Karpas-422 (cell line): ENCODE data around the gene MPPED2. TPM values are rescaled to one million over a fixed set of nuclear protein-coding genes. Genes with fewer than 3 reads are reported as not detected.

Experiments used
- DNase-seq: peaks from one replicate; pipeline ENCODE4 v3.0.0-alpha.2; 2015
- H2AFZ ChIP-seq: fragments of 200-600 bp; sonication (generic); 2 replicates; pipeline ENCODE4 v1.6.1; 2014; ENCODE audit warnings: antibody characterized with exemption, low read length, mixed read lengths
- H3K27ac ChIP-seq: fragments of 200-600 bp; sonication (generic); 2 replicates; pipeline ENCODE4 v1.5.1; 2014; ENCODE audit warnings: mild to moderate bottlenecking, low read length, moderate library complexity
- H3K27me3 ChIP-seq: fragments of 200-600 bp; sonication (generic); 2 replicates; pipeline ENCODE4 v1.6.1; 2014; ENCODE audit warnings: low read length, mixed read lengths
- H3K36me3 ChIP-seq: fragments of 200-600 bp; sonication (generic); 2 replicates; pipeline ENCODE4 v1.6.1; 2014; ENCODE audit warnings: low read length, mixed read lengths; ENCODE audit not compliant: insufficient read depth
- H3K4me1 ChIP-seq: fragments of 200-600 bp; sonication (generic); 2 replicates; pipeline ENCODE4 v1.6.1; 2014; ENCODE audit warnings: mild to moderate bottlenecking, low read length, mixed read lengths
- H3K4me2 ChIP-seq: fragments of 200-600 bp; sonication (generic); 2 replicates; pipeline ENCODE4 v1.6.1; 2014; ENCODE audit warnings: low read length, low read depth, mild to moderate bottlenecking; ENCODE audit not compliant: poor library complexity, severe bottlenecking
- H3K4me3 ChIP-seq: fragments of 200-600 bp; sonication (generic); 2 replicates; pipeline ENCODE4 v1.5.1; 2014; ENCODE audit warnings: mild to moderate bottlenecking, antibody characterized with exemption, low read length, mixed read lengths
- H3K79me2 ChIP-seq: fragments of 200-600 bp; sonication (generic); 2 replicates; pipeline ENCODE4 v1.6.1; 2014; ENCODE audit warnings: mild to moderate bottlenecking, low read length, mixed read lengths
- H3K9ac ChIP-seq: fragments of 200-600 bp; sonication (generic); 2 replicates; pipeline ENCODE4 v1.6.0; 2014; ENCODE audit warnings: low read length
- H3K9me2 ChIP-seq: fragments of 200-600 bp; sonication (generic), shearing (Covaris generic); replicated peaks from 2 replicates; pipeline ENCODE4 v1.6.0; 2014; ENCODE audit warnings: mild to moderate bottlenecking, low read length, moderate library complexity; ENCODE audit not compliant: insufficient read depth
- H3K9me3 ChIP-seq: fragments of 300-700, 200-600 bp; sonication (generic); 2 replicates; pipeline ENCODE4 v1.6.1; 2014; ENCODE audit warnings: low read length, mixed read lengths
- H4K20me1 ChIP-seq: fragments of 200-600 bp; sonication (generic); 2 replicates; pipeline ENCODE4 v1.6.1; 2014; ENCODE audit warnings: mild to moderate bottlenecking, antibody characterized with exemption, low read length, low read depth; ENCODE audit not compliant: insufficient read depth
- total RNA-seq: library from RNA; depleted of rRNA; stranded (reverse); fragments of >200 nt; shearing (Covaris generic); gene quantifications from 2 replicates; pipeline ENCODE4 v1.2.3, GENCODE V29; 2014; ENCODE audit warnings: low replicate concordance

MPPED2 gene
- total RNA-seq, 1 experiment from 2014 or later: not detected

DNA sequence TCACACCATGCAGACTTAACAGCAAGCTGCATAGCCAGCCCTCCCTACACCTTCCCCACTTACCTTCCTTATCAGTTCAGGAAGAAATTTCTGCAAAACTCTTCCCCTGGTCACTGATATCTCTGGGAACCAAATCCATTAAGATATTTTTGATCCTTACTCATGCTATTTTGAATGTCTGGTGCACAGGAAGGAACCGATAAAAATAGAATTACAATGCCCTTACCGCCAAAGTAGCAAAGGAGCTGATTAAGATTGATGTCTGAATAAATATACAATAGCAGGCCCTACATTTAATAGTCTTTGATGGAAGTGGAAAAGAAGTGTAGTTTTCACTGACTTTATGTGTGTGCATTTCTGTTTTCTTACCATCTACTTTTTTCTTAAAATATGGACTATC is 117.3 kb downstream of the MPPED2 start:
- no peaks in the 10 kb centered on the region for H3K4me1 ChIP-seq
- no peak overlapping the region for H3K4me2 ChIP-seq
- H3K9me3 ChIP-seq: no peaks in the 10 kb centered on the region
- no peaks in the 10 kb centered on the region for H3K36me3 ChIP-seq
- no peaks in the 10 kb centered on the region for H3K9me2 ChIP-seq
- no peaks in the 10 kb centered on the region for H3K27me3 ChIP-seq
- H3K4me3 ChIP-seq: no peak overlapping the region
- DNase-seq: no peak
- no peak overlapping the region for H3K27ac ChIP-seq
- no peak overlapping the region for H3K9ac ChIP-seq
- no peaks in the 10 kb centered on the region for H4K20me1 ChIP-seq
- no peaks in the 10 kb centered on the region for H3K79me2 ChIP-seq
- H2AFZ ChIP-seq: no peak overlapping the region

DNA sequence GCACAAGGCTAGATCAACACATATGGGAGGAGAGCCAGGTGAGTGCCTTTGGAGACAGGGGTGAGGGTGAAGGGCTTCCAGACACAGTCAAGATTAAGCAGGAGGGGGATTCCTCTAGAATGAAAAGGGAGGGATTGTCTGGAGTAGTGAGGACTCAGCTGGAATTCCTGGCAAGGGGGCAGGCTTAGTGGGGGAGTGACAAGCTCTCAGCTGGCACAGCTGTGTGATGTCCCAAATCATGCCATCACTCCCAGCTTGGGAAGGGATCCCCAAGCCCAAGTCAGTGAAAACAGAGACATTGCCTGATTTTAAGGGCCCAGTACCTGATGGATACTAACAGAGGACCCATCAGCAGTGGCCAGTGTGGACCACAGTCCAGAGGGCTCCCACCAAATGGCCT is 119.0 kb downstream of the MPPED2 start:
- no peak overlapping the region for H3K4me3 ChIP-seq
- H2AFZ ChIP-seq: no peak overlapping the region
- H3K9ac ChIP-seq: no peak overlapping the region
- no peaks in the 10 kb centered on the region for H3K36me3 ChIP-seq
- H3K27me3 ChIP-seq: no peaks in the 10 kb centered on the region
- no peak for DNase-seq
- no peaks in the 10 kb centered on the region for H3K9me2 ChIP-seq
- H4K20me1 ChIP-seq: no peaks in the 10 kb centered on the region
- no peaks in the 10 kb centered on the region for H3K4me1 ChIP-seq
- no peak overlapping the region for H3K4me2 ChIP-seq
- no peaks in the 10 kb centered on the region for H3K9me3 ChIP-seq
- H3K79me2 ChIP-seq: no peaks in the 10 kb centered on the region
- no peak overlapping the region for H3K27ac ChIP-seq

DNA sequence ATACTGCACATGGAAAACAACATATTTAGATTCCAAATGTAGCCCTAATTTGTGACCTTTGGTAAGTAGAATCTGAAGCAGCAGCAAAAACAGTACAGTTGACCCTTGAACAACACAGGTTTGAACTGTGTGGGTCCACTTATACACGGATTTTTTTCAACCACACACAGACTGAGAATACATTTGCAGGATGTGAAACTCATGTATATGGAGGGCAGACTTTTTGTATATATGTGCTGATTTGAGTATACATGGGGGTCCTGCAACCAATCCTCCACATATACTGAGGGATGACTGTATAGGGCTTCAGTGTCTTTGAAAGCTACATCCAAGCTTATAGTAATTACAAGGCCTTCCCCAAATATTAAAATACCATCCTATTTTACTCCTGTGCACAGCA is 120.5 kb downstream of the MPPED2 start:
- Histone ChIP-seq H3K36me3 (no peaks in the 10 kb centered on the region), H3K79me2 (no peaks in the 10 kb centered on the region), H4K20me1 (no peaks in the 10 kb centered on the region), H3K4me3 (no peak overlapping the region), H3K9ac (no peak overlapping the region), H3K4me1 (no peaks in the 10 kb centered on the region), H3K27me3 (no peaks in the 10 kb centered on the region), H3K27ac (no peak overlapping the region), H3K4me2 (no peak overlapping the region), H2AFZ (no peak overlapping the region), H3K9me2 (no peaks in the 10 kb centered on the region), H3K9me3 (no peaks in the 10 kb centered on the region)
- DNase-seq: no peak

DNA sequence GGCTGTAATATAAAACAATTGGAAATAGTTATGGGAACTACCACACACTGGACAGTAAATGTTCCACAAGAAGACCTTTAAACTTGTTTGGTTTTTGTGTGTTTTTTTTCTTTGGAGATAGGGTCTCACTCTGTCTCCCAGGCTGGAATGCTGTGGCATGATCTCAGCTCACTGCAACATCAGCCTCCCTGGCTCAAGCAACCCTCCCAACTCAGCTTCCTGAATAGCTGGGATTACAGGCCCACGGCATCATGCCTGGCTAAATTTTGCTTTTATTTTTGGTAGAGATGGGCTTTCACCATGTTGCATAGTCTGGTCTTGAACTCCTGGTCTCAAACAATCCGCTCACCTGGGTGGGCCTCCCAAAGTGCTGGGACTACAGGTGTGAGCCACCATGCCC is 121.0 kb downstream of the MPPED2 start:
- Histone ChIP-seq H3K36me3 (no peaks in the 10 kb centered on the region), H3K9me3 (no peaks in the 10 kb centered on the region), H3K9me2 (no peaks in the 10 kb centered on the region), H3K9ac (no peak overlapping the region), H3K27me3 (no peaks in the 10 kb centered on the region), H3K4me2 (no peak overlapping the region), H3K79me2 (no peaks in the 10 kb centered on the region), H2AFZ (no peak overlapping the region), H3K4me3 (no peak overlapping the region), H3K27ac (no peak overlapping the region), H4K20me1 (no peaks in the 10 kb centered on the region), H3K4me1 (no peaks in the 10 kb centered on the region)
- no peak for DNase-seq

DNA sequence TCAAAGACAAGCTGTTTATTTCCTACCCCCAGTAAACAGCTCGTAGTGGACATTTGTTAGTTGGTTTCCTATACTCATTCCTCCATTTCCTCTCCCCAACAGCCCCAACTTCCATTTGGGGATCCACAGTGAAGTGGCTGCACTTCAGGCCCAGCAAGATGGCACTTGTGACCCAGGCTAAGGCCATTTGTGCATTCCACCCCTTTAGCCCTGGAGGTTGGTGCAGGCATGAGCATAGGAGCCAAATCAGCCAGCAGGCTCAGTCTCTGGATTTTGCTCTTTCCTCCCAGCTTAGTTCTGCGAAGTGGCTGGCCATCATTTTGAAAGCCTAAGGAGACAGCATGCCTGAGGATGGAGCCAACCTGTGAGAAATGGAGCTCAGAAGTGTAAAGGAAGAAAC is 122.9 kb downstream of the MPPED2 start:
- Histone ChIP-seq H3K27ac (no peak overlapping the region), H3K36me3 (no peaks in the 10 kb centered on the region), H2AFZ (no peak overlapping the region), H3K79me2 (no peaks in the 10 kb centered on the region), H3K4me3 (no peak overlapping the region), H4K20me1 (no peaks in the 10 kb centered on the region), H3K27me3 (no peaks in the 10 kb centered on the region), H3K4me1 (no peaks in the 10 kb centered on the region), H3K9ac (no peak overlapping the region), H3K4me2 (no peak overlapping the region), H3K9me3 (no peaks in the 10 kb centered on the region), H3K9me2 (no peaks in the 10 kb centered on the region)
- DNase-seq: no peak

DNA sequence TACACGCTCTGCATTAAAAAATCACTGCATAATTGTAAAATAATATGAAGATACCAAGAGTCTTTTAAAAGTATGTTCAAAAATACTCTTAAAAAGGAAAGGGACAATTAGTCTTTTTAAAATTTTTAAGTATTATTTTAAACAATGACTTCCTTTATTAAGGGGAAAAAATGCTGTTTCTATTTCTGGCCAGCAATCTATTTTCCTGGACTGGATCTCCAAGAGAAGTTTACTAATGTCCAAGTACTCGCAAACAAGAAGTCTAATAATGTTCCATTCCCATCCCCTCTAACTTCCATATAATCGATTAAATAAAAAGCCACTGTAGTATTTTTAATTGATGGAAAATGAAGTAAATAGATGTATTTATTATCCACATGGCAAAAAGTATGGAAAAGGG is 123.7 kb downstream of the MPPED2 start:
- Histone ChIP-seq H3K27me3 (no peaks in the 10 kb centered on the region), H4K20me1 (no peaks in the 10 kb centered on the region), H2AFZ (no peak overlapping the region), H3K27ac (no peak overlapping the region), H3K9ac (no peak overlapping the region), H3K36me3 (no peaks in the 10 kb centered on the region), H3K4me3 (no peak overlapping the region), H3K4me2 (no peak overlapping the region), H3K79me2 (no peaks in the 10 kb centered on the region), H3K4me1 (no peaks in the 10 kb centered on the region), H3K9me2 (no peaks in the 10 kb centered on the region), H3K9me3 (no peaks in the 10 kb centered on the region)
- DNase-seq: no peak

DNA sequence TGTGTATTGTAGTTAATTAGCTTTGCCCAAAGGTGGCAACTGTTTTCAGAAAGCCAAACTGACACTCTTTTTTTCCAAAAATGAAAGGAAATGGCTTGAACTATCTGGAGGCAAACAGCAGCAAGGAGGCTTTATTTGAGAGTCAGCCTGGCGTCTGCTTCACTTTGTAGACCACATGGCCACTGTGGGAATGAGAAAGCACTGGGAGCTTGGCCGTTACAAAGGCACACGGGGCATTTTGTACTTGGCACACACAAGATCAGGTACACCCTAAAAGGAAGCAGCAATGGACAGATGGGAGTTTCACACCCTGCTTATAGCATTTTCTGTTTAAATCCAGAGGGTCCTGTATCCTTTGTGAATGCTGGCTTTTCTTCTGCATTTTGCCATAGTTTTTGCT is 126.3 kb downstream of the MPPED2 start:
- Histone ChIP-seq H3K9me3 (no peaks in the 10 kb centered on the region), H3K36me3 (no peaks in the 10 kb centered on the region), H3K9ac (no peak overlapping the region), H3K79me2 (no peaks in the 10 kb centered on the region), H3K4me2 (no peak overlapping the region), H3K4me1 (no peaks in the 10 kb centered on the region), H3K9me2 (no peaks in the 10 kb centered on the region), H3K4me3 (no peak overlapping the region), H2AFZ (no peak overlapping the region), H4K20me1 (no peaks in the 10 kb centered on the region), H3K27ac (no peak overlapping the region), H3K27me3 (no peaks in the 10 kb centered on the region)
- DNase-seq: no peak

DNA sequence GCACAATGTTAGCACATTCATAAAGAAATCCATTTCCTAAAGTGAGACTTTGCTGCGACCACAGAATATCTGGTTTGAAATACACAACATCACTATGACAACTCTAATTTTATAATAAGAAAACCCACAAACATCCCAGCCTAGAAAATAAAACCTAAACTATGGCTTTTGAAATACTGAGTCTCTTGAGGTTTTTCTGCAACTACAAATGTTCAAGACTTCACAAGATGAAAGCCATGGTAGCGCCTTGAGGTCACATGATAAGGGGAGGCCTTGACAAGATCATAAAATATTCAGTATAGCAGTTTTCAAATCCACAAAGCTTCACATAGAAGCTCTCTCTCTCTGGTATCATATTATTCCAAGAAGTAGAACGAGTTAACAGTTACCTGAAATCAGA is 126.8 kb downstream of the MPPED2 start:
- Histone ChIP-seq H3K9me3 (no peaks in the 10 kb centered on the region), H3K4me2 (no peak overlapping the region)

DNA sequence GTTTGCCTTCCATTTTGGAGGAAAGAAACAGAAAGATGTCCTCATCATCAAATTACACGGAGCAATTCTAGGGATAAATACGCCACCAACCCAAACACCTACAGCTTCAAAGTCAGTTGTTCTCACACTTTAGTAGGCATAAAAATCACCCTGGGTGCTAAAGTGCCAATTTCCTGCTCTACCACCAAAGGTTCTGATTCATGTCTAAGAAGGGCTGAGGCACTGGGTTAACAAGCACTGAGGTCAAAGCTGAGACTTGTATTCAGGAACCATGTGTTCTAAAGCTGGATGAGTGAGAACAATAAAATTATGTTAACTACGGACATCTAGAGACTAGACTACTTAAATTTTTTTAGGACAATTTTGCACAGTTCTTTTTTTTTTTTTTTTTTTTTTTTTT is 127.6 kb downstream of the MPPED2 start:
- H3K9me3 ChIP-seq: no peaks in the 10 kb centered on the region
- no peak overlapping the region for H3K4me3 ChIP-seq
- H3K36me3 ChIP-seq: no peaks in the 10 kb centered on the region
- H3K4me1 ChIP-seq: no peaks in the 10 kb centered on the region
- no peak for DNase-seq
- H2AFZ ChIP-seq: no peak overlapping the region
- no peaks in the 10 kb centered on the region for H3K27me3 ChIP-seq
- no peak overlapping the region for H3K9ac ChIP-seq
- no peaks in the 10 kb centered on the region for H3K9me2 ChIP-seq
- no peaks in the 10 kb centered on the region for H3K79me2 ChIP-seq
- no peak overlapping the region for H3K4me2 ChIP-seq
- no peak overlapping the region for H3K27ac ChIP-seq
- no peaks in the 10 kb centered on the region for H4K20me1 ChIP-seq

More for the DNA sequence above, 126.8 kb downstream of the MPPED2 start:
- DNase-seq: no peak
- Histone ChIP-seq H3K27ac (no peak overlapping the region), H3K27me3 (no peaks in the 10 kb centered on the region), H4K20me1 (no peaks in the 10 kb centered on the region), H2AFZ (no peak overlapping the region), H3K9ac (no peak overlapping the region), H3K36me3 (no peaks in the 10 kb centered on the region), H3K9me2 (no peaks in the 10 kb centered on the region), H3K79me2 (no peaks in the 10 kb centered on the region), H3K4me1 (no peaks in the 10 kb centered on the region), H3K4me3 (no peak overlapping the region)
